GM19099 (cell line): ENCODE measurements around the gene TAF4.

Experiments
- POLR2A ChIP-seq: IDR thresholded peaks from 3 replicates; pipeline ENCODE4 v1.6.1; 2011; ENCODE audit warnings: low read depth; ENCODE audit not compliant: insufficient read length; ENCODE audit errors: extremely low read depth

Gene TAF4

GRCh38 chr20:62011938-62012534 is 53.6 kb downstream of the TAF4 start:
- no peak for TF ChIP-seq POLR2A

GRCh38 chr20:62011403-62011790 is 54.3 kb downstream of the TAF4 start:
- no peak for TF ChIP-seq POLR2A

GRCh38 chr20:62010551-62011402 is 54.9 kb downstream of the TAF4 start:
- no peak for TF ChIP-seq POLR2A

GRCh38 chr20:62009869-62010445 is 55.7 kb downstream of the TAF4 start:
- TF ChIP-seq POLR2A, result no peak

GRCh38 chr20:62009322-62009721 is 56.4 kb downstream of the TAF4 start:
- no peak for TF ChIP-seq POLR2A

GRCh38 chr20:62008643-62009183 is 57.0 kb downstream of the TAF4 start:
- TF ChIP-seq POLR2A, result no peak

- no peak for TF ChIP-seq POLR2A
Measured at GRCh38 chr20:62007127-62007647, 58.5 kb downstream of the TAF4 start.

- no peak for TF ChIP-seq POLR2A
Measured at GRCh38 chr20:62006482-62006881, 59.2 kb downstream of the TAF4 start.

- TF ChIP-seq POLR2A, result no peak
Measured at GRCh38 chr20:62004614-62005013, 61.1 kb downstream of the TAF4 start.

GRCh38 chr20:62003567-62004405 is 61.9 kb downstream of the TAF4 start:
- TF ChIP-seq POLR2A, result no peak

GRCh38 chr20:62002882-62003480 is 62.7 kb downstream of the TAF4 start:
- TF ChIP-seq POLR2A, result no peak

- no peak for TF ChIP-seq POLR2A
Measured at GRCh38 chr20:62001178-62001715, 64.4 kb downstream of the TAF4 start.

GRCh38 chr20:61998343-61999121 is 67.1 kb downstream of the TAF4 start:
- TF ChIP-seq POLR2A, result no peak
